ENCODE data around the gene P3R3URF.
A peak's percentile ranks its signal among the peaks of the same experiment; 100 is the strongest.

Gene P3R3URF

DNA sequence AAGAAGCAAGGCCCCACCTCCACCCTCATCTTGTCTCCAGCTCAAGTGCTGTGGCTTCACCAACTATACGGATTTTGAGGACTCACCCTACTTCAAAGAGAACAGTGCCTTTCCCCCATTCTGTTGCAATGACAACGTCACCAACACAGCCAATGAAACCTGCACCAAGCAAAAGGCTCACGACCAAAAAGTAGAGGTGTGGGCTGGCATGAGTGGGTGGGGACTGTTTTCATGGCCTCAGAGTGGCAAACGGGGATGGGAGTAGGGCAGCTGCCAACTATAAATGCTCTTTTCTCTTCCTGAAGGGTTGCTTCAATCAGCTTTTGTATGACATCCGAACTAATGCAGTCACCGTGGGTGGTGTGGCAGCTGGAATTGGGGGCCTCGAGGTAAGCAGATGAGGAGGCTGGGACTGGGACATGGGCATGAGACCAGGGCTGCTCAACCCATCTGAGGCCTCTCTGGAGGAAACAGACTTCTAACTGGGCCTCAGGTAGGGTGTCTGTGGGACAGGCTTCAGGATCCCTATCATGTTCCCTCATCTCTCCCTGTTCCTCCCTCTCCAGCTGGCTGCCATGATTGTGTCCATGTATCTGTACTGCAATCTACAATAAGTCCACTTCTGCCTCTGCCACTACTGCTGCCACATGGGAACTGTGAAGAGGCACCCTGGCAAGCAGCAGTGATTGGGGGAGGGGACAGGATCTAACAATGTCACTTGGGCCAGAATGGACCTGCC, 8.8 kb upstream of the P3R3URF start:
- DNase-seq = no peak
- peaks cover 10% of the 10 kb centered on the region for H3K36me3 ChIP-seq (ENCODE audit: control insufficient read depth, insufficient read depth, low read length)
- no peaks in the 10 kb centered on the region for H3K4me1 ChIP-seq (ENCODE audit: control insufficient read depth, insufficient read depth, low read length, poor library complexity, severe bottlenecking)
- H3K27me3 ChIP-seq (replicated peaks; ENCODE audit: control insufficient read depth, insufficient read depth, low read length, poor library complexity, severe bottlenecking) = no peaks in the 10 kb centered on the region
- no peaks in the 10 kb centered on the region for H3K9me3 ChIP-seq (ENCODE audit: control insufficient read depth, low read length)
- H3K27ac ChIP-seq (ENCODE audit: insufficient read depth, low read length, poor library complexity, severe bottlenecking) = no peak overlapping the region
- H3K4me3 ChIP-seq (ENCODE audit: insufficient read depth, low read depth, low read length, poor library complexity, severe bottlenecking) = no peak overlapping the region

DNA sequence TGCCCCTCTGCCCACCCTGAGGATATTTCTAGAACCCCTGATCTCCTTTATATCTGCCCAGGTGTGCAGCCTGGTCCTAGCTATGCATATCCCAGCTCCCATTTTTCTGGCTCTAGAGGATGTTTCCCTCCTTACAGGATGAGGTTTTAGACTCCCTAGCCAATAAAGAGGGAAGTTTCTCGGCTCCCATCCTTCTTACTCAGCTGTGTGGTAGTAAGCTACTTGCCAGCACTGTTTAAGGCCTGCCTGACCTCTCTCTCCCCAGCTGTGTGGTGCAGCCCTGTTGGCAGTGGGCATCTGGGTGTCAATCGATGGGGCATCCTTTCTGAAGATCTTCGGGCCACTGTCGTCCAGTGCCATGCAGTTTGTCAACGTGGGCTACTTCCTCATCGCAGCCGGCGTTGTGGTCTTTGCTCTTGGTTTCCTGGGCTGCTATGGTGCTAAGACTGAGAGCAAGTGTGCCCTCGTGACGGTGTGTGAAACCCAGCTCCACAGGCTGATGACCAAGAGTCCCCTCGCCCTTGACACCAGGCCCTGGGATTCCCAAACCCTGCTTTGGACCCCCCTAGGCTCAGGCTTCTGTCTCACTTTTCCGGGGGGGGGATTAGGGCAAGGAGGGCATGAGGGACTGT, 7.8 kb upstream of the P3R3URF start:
- H3K27me3 ChIP-seq (replicated peaks; ENCODE audit: control insufficient read depth, insufficient read depth, low read length, poor library complexity, severe bottlenecking) = no peaks in the 10 kb centered on the region
- H3K27ac ChIP-seq (ENCODE audit: insufficient read depth, low read length, poor library complexity, severe bottlenecking) = no peak overlapping the region
- DNase-seq = no peak
- no peaks in the 10 kb centered on the region for H3K9me3 ChIP-seq (ENCODE audit: control insufficient read depth, low read length)
- H3K4me1 ChIP-seq (ENCODE audit: control insufficient read depth, insufficient read depth, low read length, poor library complexity, severe bottlenecking) = no peaks in the 10 kb centered on the region
- H3K36me3 ChIP-seq (ENCODE audit: control insufficient read depth, insufficient read depth, low read length) = peaks cover 6% of the 10 kb centered on the region
- H3K4me3 ChIP-seq (ENCODE audit: insufficient read depth, low read depth, low read length, poor library complexity, severe bottlenecking) = no peak overlapping the region

GRCh38 chr1:46183079-46183847, 7.0 kb upstream of the P3R3URF start:
- Histone ChIP-seq H3K9me3 (ENCODE audit: control insufficient read depth, low read length) (no peaks in the 10 kb centered on the region), H3K27ac (ENCODE audit: insufficient read depth, low read length, poor library complexity, severe bottlenecking) (no peak overlapping the region), H3K27me3 (replicated peaks; ENCODE audit: control insufficient read depth, insufficient read depth, low read length, poor library complexity, severe bottlenecking) (no peaks in the 10 kb centered on the region), H3K36me3 (ENCODE audit: control insufficient read depth, insufficient read depth, low read length) (peaks cover 5% of the 10 kb centered on the region), H3K4me1 (ENCODE audit: control insufficient read depth, insufficient read depth, low read length, poor library complexity, severe bottlenecking) (no peaks in the 10 kb centered on the region), H3K4me3 (ENCODE audit: insufficient read depth, low read depth, low read length, poor library complexity, severe bottlenecking) (no peak overlapping the region)
- no peak for DNase-seq

DNA sequence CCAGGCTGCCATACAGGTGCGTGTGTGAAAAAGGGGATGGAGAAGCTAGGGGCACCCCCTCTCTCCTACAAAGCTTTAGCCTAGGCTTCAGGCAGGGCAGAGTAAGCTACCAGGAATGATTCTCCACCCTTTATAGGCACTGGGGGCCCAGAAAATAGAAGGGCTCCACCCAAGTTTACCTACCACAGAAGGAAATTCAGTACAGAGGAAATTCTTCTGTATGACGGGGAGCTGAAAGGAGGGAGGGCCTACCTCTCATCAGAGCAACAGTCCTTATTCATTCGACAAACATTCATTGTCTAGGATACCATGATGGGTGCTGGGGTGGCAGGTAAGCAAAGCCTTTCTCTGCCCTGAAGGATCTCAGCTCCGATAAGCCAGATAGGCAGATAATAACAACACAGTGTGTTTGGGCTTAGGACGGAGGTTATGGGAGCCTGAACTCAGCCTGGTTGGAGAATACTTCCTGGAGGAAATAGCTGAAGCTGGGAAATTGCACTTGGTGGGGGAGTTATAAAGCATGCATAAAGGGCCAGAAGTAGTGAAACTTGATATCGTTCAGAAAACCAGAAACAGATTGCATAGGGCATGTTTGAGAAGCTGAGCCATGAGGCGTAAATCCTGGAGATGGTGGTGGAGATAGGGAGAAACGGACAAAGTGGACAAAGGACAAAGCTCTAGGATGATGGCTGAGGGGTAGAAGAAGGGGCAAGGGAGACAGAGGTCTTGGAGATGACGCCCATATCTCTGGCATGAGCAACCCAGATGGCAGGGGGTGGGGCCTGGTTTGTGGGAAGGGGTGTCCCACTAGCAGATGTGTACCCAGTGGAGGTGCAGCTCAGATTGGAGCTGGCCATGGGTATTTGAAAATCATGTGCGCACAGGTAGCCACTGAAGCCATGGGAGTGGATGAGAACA, 5.3 kb upstream of the P3R3URF start:
- H3K4me3 ChIP-seq (ENCODE audit: insufficient read depth, low read depth, low read length, poor library complexity, severe bottlenecking) = no peak overlapping the region
- H3K27me3 ChIP-seq (replicated peaks; ENCODE audit: control insufficient read depth, insufficient read depth, low read length, poor library complexity, severe bottlenecking) = no peaks in the 10 kb centered on the region
- H3K36me3 ChIP-seq (ENCODE audit: control insufficient read depth, insufficient read depth, low read length) = no peaks in the 10 kb centered on the region
- no peak for DNase-seq
- H3K4me1 ChIP-seq (ENCODE audit: control insufficient read depth, insufficient read depth, low read length, poor library complexity, severe bottlenecking) = no peaks in the 10 kb centered on the region
- H3K27ac ChIP-seq (ENCODE audit: insufficient read depth, low read length, poor library complexity, severe bottlenecking) = no peak overlapping the region
- no peaks in the 10 kb centered on the region for H3K9me3 ChIP-seq (ENCODE audit: control insufficient read depth, low read length)

- H3K9me3 ChIP-seq (ENCODE audit: control insufficient read depth, low read length) = no peaks in the 10 kb centered on the region
- H3K4me3 ChIP-seq (ENCODE audit: insufficient read depth, low read depth, low read length, poor library complexity, severe bottlenecking) = no peak overlapping the region
- no peak for DNase-seq
- H3K27me3 ChIP-seq (replicated peaks; ENCODE audit: control insufficient read depth, insufficient read depth, low read length, poor library complexity, severe bottlenecking) = no peaks in the 10 kb centered on the region
- no peaks in the 10 kb centered on the region for H3K4me1 ChIP-seq (ENCODE audit: control insufficient read depth, insufficient read depth, low read length, poor library complexity, severe bottlenecking)
- no peaks in the 10 kb centered on the region for H3K36me3 ChIP-seq (ENCODE audit: control insufficient read depth, insufficient read depth, low read length)
- H3K27ac ChIP-seq (ENCODE audit: insufficient read depth, low read length, poor library complexity, severe bottlenecking) = no peak overlapping the region
These were observed 3.9 kb upstream of the P3R3URF start for GRCh38 chr1:46180082-46180616.

DNA sequence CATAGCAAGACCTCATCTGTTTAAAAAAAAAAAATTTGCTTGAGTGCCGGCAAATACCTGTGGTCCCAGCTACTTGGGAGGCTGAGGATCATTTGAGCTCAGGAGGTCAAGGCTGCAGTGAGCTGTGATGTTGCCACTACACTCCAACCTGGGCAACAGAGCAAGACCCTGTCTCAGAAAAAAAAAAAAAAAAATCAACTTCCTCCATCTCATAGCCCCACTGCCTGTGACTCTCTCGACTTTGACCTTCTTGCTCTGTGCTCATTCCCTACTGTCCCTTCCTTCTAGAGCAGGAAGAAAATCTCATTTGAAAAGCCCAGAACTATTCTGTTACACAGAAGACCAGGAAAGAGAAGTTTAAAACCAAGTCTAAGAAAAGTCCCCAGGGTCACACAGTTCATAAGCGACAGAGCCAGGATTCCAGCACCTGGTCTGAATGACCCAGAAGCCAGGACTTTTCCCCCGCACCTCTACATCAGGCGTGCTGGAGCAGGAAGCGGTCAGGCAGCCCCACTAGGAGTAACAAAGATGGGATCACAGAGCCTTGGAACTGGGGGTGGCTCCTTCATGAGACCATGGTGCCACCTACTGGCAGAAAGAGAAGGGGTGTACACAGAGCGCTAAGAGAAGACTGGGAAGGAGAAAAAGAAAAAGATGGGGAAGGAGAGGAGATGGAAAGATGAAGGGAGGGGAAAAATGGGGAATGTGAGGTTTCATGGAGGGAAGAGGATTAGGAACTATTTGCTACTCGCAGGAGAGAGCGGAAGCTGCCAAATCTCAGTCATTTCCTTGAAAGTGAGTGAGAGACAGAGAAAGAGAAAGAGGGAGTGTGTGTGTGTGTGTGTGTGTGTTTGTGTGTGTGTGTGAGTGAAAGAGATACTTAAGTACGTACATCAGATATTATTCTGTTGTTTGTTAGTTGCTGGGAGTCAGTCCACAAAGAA, 3.1 kb upstream of the P3R3URF start:
- H3K9me3 ChIP-seq (ENCODE audit: control insufficient read depth, low read length) = no peaks in the 10 kb centered on the region
- peak; percentile 31 to 50 (median 37) for DNase-seq
- H3K4me1 ChIP-seq (ENCODE audit: control insufficient read depth, insufficient read depth, low read length, poor library complexity, severe bottlenecking) = no peaks in the 10 kb centered on the region
- H3K27ac ChIP-seq (ENCODE audit: insufficient read depth, low read length, poor library complexity, severe bottlenecking) = no peak overlapping the region
- H3K27me3 ChIP-seq (replicated peaks; ENCODE audit: control insufficient read depth, insufficient read depth, low read length, poor library complexity, severe bottlenecking) = no peaks in the 10 kb centered on the region
- H3K4me3 ChIP-seq (ENCODE audit: insufficient read depth, low read depth, low read length, poor library complexity, severe bottlenecking) = no peak overlapping the region
- no peaks in the 10 kb centered on the region for H3K36me3 ChIP-seq (ENCODE audit: control insufficient read depth, insufficient read depth, low read length)

- Histone ChIP-seq H3K36me3 (ENCODE audit: control insufficient read depth, insufficient read depth, low read length) (no peaks in the 10 kb centered on the region), H3K4me3 (ENCODE audit: insufficient read depth, low read depth, low read length, poor library complexity, severe bottlenecking) (no peak overlapping the region), H3K27ac (ENCODE audit: insufficient read depth, low read length, poor library complexity, severe bottlenecking) (no peak overlapping the region), H3K4me1 (ENCODE audit: control insufficient read depth, insufficient read depth, low read length, poor library complexity, severe bottlenecking) (no peaks in the 10 kb centered on the region), H3K9me3 (ENCODE audit: control insufficient read depth, low read length) (no peaks in the 10 kb centered on the region), H3K27me3 (replicated peaks; ENCODE audit: control insufficient read depth, insufficient read depth, low read length, poor library complexity, severe bottlenecking) (no peaks in the 10 kb centered on the region)
- no peak for DNase-seq
These were observed 1.0 kb downstream of the P3R3URF start for GRCh38 chr1:46175243-46175642.

- no peak for DNase-seq
- Histone ChIP-seq H3K9me3 (ENCODE audit: control insufficient read depth, low read length) (no peaks in the 10 kb centered on the region), H3K4me1 (ENCODE audit: control insufficient read depth, insufficient read depth, low read length, poor library complexity, severe bottlenecking) (no peaks in the 10 kb centered on the region), H3K27me3 (replicated peaks; ENCODE audit: control insufficient read depth, insufficient read depth, low read length, poor library complexity, severe bottlenecking) (no peaks in the 10 kb centered on the region), H3K36me3 (ENCODE audit: control insufficient read depth, insufficient read depth, low read length) (no peaks in the 10 kb centered on the region), H3K27ac (ENCODE audit: insufficient read depth, low read length, poor library complexity, severe bottlenecking) (no peak within 1 kb of the TSS), H3K4me3 (ENCODE audit: insufficient read depth, low read depth, low read length, poor library complexity, severe bottlenecking) (no peak within 1 kb of the TSS)
These were observed 1.6 kb downstream of the P3R3URF start, which contains the start of gene TSPAN1 for GRCh38 chr1:46174448-46175231. TSPAN1 (plus strand) TSS chr1:46175087; CDS start chr1:46181108, 6,021 bp downstream.

All from effector memory CD4-positive, alpha-beta T cell (primary cell).